NB4 (cell line): ENCODE measurements around the gene MMP24.

Source experiments
- DNase-seq: peaks from one replicate; pipeline ENCODE4 v3.0.0; 2010; ENCODE audit warnings: low read depth
- H3K4me3 ChIP-seq: one replicate; pipeline ENCODE4 v1.5.1; 2011; ENCODE audit warnings: mild to moderate bottlenecking, low read depth, low read length, moderate library complexity
- MYC ChIP-seq: IDR thresholded peaks from 2 replicates; pipeline ENCODE4 v1.6.1; 2011; ENCODE audit warnings: low read depth, low read length
- POLR2A ChIP-seq: IDR thresholded peaks from 2 replicates; pipeline ENCODE4 v1.6.1; 2011; ENCODE audit warnings: mild to moderate bottlenecking; ENCODE audit not compliant: insufficient read length; ENCODE audit errors: extremely low read depth
- TF ChIP-seq, protein P1 (sequence below): IDR thresholded peaks from 2 replicates; pipeline ENCODE4 v1.6.1; 2011; ENCODE audit warnings: low read depth, low read length
- TF ChIP-seq, protein P2 (sequence below): IDR thresholded peaks from one replicate; pipeline ENCODE4 v1.5.1; 2012; ENCODE audit warnings: low read depth, low read length

MMP24 gene

DNA sequence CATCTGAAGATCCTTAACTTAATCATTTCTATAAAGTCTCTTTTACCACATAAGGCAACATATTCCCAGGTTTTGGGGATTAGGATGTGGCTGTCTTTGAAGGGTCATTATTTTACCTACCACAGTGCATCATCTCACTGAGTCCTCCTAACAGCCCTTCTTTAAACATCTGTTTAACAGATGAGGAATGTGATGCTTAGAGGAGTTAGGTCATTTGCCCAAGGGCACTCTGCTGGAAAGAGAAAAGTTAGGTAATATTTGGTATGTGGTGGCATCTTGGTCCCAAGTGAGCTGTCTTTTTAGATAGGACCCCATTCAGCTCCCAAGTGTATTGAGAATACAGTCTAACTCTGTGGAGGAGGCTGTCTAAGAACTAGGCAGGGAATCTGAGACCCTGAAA is 11.0 kb downstream of the MMP24 start:
- TF ChIP-seq POLR2A (no peak), MYC (no peak)
- TF ChIP-seq, protein P1, sequence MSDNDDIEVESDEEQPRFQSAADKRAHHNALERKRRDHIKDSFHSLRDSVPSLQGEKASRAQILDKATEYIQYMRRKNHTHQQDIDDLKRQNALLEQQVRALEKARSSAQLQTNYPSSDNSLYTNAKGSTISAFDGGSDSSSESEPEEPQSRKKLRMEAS, result no peak
- TF ChIP-seq, protein P2, sequence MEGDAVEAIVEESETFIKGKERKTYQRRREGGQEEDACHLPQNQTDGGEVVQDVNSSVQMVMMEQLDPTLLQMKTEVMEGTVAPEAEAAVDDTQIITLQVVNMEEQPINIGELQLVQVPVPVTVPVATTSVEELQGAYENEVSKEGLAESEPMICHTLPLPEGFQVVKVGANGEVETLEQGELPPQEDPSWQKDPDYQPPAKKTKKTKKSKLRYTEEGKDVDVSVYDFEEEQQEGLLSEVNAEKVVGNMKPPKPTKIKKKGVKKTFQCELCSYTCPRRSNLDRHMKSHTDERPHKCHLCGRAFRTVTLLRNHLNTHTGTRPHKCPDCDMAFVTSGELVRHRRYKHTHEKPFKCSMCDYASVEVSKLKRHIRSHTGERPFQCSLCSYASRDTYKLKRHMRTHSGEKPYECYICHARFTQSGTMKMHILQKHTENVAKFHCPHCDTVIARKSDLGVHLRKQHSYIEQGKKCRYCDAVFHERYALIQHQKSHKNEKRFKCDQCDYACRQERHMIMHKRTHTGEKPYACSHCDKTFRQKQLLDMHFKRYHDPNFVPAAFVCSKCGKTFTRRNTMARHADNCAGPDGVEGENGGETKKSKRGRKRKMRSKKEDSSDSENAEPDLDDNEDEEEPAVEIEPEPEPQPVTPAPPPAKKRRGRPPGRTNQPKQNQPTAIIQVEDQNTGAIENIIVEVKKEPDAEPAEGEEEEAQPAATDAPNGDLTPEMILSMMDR, result no peak
- DNase-seq, result no peak
- H3K4me3 ChIP-seq, result no peak overlapping the region

DNA sequence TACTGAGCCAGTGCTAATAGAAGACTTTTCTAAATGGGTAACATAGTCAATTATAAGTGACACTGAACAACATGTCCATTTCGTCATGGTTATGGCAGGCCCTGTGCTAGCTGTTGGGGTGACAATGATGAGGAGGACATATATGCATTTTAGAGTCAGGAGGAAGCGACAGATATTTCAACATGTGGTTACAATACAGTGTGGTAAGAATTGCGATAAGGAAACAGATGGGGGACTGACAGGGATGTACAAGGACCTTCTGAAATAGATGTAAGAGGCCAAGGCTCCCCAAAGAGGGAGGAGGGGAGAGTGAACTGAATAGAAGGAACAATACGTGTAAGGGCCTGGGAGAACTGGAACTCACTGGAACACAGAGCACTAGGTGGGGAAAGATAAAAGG is 11.7 kb downstream of the MMP24 start:
- DNase-seq, result peak; percentile 89
- TF ChIP-seq, protein P2, result no peak
- TF ChIP-seq, protein P1, result peak; percentile 80
- TF ChIP-seq MYC, result peak; percentile 73

DNA sequence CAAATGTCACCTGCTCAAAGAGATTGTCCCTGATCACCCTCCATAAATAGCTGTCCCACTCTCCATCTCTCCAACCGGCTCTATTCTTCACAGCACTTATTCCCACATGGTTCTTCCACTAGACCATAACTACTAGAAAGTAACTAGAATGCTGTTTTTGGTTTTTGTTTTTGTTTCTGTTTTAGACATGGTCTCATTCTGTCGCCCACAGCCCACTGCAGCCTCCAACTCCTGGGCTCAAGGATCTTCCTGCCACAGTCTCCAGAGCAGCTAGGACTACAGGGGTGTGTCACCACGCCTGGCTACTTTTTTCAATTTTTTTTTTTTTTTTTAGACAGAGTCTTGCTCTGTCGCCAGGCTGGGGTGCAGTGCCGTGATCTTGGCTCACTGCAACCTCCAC is 12.2 kb downstream of the MMP24 start:
- H3K4me3 ChIP-seq, result no peak overlapping the region
- TF ChIP-seq MYC (no peak), POLR2A (no peak)
- TF ChIP-seq, protein P1, result no peak
- TF ChIP-seq, protein P2, result no peak
- no peak for DNase-seq

More for the DNA sequence above, 11.7 kb downstream of the MMP24 start:
- no peak overlapping the region for H3K4me3 ChIP-seq

DNA sequence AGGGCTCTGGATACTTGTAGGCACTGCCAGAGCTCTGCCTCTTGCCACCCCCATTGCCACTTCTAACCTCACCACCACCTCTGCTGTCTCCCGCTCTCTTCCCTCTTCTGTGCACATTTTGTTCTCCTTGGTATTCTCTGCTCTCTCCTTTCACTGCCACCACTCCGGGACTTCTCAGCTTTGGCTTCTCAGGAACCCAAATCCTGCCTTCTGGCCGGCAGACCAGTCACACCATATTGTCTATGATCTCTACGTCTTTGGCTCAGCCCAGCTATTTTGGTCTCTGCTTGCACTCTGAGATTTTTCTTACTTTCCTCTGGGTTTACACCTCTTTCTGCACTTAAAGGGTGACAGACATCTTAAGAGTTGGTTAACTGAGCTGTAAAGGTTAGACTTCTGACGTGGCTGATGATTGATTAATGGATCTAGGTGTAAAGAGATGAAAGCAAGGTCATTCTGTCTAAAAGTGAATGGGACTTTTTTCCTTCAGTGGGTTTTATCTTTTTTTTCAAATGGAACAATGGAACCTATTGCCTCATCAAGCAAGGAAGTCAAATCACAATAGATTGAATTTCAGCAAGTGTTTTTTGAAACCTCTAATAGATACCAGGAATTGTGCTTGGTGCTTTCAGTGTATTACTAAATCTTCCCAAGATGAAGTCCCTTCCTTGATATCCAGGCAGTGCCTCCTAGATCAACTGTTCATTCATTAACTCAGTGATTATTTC is 13.8 kb downstream of the MMP24 start:
- TF ChIP-seq POLR2A (no peak), MYC (no peak)
- TF ChIP-seq, protein P1, result no peak
- TF ChIP-seq, protein P2, result no peak
- DNase-seq, result no peak

DNA sequence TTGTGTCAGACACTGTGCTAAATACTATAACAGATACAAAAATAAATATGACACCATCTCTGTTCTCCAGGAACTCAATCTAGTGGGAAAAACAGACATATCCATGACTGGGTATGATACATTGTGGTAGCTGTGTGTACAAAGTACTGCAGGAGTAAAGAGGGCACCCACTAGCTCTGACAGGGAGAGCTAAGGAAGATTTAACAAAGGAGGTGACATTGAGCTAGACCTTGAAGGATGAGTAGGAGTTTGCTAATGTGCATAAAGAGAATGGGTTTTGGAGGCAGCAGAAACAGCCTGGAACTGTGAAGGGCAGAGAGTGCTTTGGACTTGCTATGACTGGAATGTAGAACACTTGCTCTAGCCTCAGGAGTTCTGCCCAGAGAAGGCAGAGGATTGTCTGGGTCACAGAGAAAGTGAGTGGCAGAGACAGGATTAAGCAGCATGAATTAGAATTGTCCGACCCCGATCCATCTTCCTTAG is 14.4 kb downstream of the MMP24 start:
- TF ChIP-seq POLR2A (no peak), MYC (no peak)
- TF ChIP-seq, protein P1, result no peak
- TF ChIP-seq, protein P2, result no peak
- H3K4me3 ChIP-seq, result no peak overlapping the region
- no peak for DNase-seq

More for the DNA sequence above, 13.8 kb downstream of the MMP24 start:
- H3K4me3 ChIP-seq, result no peak overlapping the region
